Measurements from ENCODE around the gene CD177.

DNA sequence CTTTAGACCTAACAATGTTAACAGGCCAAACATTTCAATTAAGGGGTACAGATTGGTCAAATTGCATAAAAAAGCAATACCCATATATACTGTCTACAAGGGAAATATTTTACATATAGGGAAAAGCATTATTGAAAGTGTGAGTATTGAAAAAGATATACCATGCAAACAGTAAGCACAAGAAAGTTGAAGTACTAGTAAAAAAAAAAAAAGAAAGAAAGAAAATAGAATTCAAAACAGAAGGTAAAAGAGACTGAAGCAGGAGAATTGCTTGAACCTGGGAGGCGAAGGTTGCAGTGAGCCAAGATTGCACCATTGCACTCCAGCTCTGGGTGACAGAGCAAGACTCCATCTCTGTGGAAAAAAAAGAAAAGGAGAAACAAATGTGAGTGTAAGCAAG, 55.9 kb downstream of the CD177 start:
- no peak for TF ChIP-seq BHLHE40 (IDR thresholded peaks at IDR 0.05; ENCODE audit: low read depth, low read length)
- TF ChIP-seq, protein P1, sequence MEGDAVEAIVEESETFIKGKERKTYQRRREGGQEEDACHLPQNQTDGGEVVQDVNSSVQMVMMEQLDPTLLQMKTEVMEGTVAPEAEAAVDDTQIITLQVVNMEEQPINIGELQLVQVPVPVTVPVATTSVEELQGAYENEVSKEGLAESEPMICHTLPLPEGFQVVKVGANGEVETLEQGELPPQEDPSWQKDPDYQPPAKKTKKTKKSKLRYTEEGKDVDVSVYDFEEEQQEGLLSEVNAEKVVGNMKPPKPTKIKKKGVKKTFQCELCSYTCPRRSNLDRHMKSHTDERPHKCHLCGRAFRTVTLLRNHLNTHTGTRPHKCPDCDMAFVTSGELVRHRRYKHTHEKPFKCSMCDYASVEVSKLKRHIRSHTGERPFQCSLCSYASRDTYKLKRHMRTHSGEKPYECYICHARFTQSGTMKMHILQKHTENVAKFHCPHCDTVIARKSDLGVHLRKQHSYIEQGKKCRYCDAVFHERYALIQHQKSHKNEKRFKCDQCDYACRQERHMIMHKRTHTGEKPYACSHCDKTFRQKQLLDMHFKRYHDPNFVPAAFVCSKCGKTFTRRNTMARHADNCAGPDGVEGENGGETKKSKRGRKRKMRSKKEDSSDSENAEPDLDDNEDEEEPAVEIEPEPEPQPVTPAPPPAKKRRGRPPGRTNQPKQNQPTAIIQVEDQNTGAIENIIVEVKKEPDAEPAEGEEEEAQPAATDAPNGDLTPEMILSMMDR (IDR thresholded peaks at IDR 0.05): no peak

Measured in A549 (cell line).